TTC549 (cell line): ENCODE data around the gene SETMAR.

Source experiments
- FAIRE-seq: peaks from 2 replicates; lab custom pipeline; 2012; peaks lifted over from hg19 to GRCh38; lab: Jason Lieb, UNC

The SETMAR gene

DNA sequence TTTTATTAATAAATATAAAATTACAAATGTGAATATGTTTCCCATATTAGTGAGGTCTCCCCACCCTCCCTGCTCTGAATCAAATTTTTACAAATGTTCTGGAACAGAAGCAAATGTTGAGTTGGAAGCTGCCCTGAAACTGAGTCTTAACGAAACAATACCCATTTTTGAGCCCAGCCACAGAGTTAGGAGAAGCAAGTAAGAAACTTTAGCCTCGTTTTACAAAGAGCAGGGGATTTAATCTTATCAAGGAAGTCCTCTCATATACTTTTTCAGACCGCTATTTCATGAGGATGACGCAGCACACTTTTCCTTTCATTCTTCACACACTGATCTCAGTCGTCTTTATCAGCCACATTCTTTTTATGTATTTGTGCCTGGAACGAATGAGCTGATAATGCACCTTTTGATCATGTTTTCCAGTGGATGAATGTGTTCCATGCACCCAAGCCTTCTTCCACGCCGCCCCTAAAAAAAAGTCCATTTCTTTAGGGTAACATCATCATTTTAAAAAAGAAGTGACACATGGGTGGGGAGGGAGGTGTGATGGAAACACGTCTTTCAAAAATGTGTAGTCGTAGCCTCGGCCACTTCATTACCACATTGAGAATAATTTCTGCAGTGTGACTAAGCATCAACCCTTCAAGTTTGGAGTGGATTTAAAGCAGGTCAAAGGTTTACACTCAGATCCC lies 48.1 kb downstream of the SETMAR start:
- FAIRE-seq: no peak

DNA sequence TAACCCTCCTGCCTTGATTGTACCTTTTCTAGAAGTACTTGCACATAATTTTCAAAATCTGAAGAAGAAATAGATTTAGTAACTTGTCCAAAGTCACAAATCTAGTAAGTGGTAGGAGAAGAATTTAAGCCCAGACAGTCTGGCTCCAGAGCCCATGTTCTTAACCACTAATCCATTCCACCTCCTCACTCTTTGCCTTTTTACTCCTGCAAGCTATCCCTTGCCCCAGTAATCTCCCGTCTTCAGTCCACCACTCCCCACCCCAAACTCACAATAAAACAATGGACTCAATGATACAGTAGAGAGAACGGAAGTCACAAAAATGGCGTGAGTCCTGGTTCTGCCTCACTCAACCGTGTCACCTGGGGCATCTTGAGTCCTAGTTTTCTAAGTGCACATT lies 48.7 kb downstream of the SETMAR start:
- no peak for FAIRE-seq

DNA sequence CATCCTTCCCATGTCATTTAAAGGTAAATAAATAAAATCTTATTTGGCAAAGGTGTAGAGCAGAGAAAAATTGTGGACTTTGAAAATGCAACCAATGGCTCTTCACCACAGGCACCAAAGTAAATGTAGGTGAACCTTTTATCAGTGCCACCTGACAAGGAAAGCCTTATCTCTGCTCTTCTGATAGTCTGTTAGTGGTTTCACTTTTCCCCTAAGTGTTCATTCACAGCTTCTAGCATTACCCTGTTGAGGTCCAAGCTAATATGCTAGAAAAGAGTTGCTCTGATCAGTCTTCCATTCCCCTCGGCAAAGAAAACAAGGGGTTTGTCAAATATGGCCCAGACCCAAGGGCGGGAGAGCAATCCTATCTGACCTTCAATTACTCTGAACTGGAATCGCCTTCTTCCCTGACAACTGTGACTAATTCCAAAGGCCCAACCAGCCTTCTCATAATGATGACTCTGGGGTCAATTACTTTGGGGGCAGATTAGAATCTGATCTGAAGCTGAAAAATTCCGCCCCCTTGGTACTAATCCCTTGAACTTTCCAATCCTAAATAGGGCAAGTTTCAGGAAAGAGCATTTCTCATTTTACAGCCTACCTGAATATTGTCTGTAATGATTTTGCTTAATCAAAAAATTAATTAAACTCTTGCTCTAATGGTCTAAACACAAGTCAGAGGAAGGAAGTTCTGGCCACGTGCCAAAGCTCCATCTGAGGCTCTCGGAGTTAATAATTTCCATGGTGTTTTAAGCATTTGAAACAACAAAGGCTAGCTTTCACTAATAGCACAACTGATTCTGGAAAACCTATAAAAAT lies 52.4 kb downstream of the SETMAR start:
- FAIRE-seq: no peak

DNA sequence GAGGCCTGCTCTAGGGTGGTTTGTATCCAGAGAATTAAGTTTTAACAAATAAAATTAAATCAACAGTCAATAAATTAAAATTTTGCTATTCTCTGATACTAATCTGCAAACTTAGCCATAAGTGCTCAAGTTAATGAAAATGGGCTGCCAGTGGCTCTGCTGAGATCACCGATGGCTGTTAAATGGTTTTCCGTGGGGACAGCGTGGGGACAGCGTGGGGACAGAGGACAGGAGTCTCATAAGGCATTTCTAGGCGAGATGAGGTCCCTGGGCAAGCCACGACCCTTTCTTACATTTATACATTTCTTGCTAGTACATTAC lies 53.0 kb downstream of the SETMAR start:
- FAIRE-seq: no peak

DNA sequence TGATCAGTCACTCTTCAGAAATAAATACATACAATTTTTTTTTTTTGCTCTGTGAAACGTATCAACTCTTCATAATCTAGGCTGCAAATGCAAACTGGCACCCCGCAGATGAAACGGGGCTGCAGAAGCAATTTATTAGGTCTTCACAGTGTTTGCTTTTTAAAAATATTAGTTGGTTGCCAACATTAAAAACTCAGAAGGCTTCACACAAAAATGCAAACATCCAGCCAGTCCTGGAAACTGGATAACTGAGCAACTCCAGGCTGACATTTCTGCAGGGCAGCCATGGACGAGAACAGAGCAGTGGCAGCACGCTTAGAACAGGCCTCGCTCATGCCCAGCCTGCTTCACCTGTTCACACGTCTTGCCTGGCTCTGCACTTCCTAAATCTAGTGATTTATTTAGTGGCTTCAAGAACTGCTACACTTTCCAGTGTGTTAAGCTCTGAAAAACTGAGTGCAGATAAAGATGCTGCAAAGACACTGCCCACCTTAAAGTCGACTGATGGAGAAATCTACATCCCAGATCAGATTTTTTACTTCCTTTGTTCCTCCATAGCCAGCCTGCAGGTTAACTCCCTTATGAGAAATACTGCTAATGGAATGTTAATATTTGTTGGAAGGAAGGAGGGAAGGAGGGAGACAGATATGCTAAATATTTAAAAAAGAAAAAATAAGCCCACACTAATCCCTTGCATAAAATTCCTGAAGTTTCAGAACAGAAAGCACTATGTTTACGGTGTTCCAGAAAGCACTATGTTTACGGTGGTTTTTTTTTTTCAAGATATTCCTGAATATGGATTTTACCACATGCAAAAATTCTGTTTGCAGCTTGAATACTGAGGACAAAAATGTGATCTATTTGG lies 53.6 kb downstream of the SETMAR start:
- no peak for FAIRE-seq

DNA sequence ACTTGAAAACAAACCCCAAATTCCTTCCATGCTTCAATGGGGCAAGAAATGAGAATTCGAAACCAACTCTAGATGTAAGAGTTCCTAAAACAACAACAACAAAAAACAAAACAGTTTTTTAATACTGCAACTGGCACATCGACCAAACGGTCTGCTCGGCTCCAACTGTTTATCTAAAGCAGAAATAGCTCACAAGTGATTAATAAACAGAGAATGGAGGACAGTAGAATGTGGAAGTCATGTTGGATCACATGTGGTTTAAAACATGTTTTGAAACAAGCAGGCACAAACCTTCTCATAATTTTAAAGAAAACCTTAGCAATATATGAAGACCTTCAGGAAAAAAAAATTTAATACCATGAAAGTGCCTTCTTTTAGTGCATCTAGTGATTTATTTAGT lies 55.1 kb downstream of the SETMAR start:
- FAIRE-seq: no peak

DNA sequence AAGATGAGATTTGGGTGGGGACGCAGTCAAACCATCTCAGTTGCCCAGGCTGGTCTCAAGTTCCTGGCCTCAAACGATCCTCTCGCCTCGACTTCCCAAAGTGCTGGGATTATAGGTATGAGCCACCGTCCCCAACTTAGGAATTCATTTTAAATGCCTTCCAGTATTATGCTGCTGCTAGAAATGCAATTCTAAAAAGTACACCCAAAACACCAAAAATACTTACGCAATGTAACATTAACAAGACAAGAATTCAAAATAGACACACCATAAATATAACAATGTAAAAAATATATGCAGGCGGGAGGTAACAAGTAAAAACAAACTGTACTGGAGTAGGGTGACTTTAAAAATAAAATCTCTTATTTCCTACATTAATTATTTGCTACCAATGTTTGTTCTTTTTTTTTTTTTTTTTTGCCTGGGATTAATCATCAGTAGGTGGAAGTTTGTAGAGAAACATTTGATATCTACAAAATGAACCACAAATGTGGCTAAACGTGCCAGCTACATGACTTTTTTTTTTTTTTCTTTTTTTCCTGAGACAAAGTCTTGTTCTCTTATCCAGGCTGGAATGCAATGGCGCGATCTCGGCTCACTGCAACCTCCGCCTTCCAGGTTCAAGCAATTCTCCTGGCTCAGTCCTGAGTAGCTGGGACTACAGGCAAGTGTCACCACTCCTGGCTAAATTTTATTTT lies 56.8 kb downstream of the SETMAR start:
- no peak for FAIRE-seq

DNA sequence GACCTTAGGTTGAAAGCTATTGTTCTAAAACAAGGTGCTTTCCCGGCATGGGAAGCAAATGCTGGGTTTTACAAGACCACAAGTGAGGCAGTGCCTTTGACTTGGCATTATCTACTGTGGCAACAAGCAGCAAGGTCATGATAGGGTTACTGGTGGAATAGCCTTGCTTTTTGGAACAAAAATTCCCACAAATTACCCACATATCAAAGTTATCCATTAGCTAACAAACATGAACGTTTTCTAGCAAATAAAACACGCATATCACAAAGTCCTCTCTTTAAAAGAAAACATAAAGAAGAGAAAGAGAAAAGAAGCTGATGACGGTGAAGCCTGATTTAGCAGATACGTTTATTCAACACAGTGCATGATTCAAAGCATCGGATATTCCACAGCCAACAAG lies 57.6 kb downstream of the SETMAR start:
- no peak for FAIRE-seq

DNA sequence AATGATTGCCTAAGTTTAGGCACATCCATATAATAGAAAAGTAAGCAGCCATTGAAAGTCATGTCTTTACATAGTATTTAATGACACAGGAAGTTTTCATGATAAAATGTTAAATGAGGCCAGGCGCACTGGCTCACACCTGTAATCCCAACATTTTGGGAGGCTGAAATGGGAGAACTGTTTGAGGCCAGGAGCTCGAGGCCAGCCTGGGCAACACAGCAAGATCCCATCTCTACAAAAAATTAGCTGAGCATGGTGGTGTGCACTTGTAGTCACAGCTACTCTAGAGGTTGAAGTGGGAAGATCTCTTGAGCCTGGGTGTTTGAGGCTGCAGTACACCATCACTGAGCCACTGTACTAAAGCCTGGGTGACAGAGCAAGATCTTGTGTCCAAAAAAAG lies 59.4 kb downstream of the SETMAR start:
- FAIRE-seq: no peak
